NCI-H1694 treated with DMSO at 0.1 percent for 48 hours (cell line): ENCODE measurements around the gene PCDHA13.
"Not testable (repeated sequence)": the region's sequence is repeated elsewhere in the genome, so short reads cannot be mapped to it uniquely, and the experiment has no call there.

Experiments used
- DNase-seq: peaks from one replicate; lab custom pipeline; 2025; lab: John Stamatoyannopoulos, UW

PCDHA13 gene

DNA sequence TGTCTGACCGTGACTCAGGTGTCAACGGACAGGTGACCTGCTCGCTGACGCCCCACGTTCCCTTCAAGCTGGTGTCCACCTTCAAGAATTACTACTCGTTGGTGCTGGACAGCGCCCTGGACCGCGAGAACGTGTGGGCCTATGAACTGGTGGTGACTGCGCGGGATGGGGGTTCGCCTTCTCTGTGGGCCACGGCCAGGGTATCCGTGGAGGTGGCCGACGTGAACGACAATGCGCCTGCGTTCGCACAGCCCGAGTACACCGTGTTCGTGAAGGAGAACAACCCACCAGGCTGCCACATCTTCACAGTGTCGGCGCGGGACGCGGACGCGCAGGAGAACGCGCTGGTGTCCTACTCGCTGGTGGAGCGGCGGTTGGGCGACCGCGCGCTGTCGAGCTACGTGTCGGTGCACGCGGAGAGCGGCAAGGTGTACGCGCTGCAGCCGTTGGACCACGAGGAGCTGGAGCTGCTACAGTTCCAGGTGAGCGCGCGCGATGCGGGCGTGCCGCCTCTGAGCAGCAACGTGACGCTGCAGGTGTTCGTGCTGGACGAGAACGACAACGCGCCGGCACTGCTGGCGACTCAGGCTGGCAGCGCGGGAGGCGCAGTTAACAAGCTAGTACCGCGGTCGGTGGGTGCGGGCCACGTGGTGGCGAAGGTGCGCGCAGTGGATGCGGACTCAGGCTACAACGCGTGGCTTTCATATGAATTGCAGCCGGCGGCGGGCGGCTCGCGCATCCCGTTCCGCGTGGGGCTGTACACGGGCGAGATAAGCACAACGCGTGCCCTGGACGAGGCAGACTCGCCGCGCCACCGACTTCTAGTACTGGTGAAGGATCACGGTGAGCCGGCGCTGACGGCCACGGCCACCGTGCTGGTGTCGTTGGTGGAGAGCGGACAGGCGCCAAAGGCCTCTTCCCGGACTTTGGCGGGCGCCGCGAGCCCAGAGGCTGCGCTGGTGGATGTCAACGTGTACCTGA lies 11.4 kb upstream of the PCDHA13 start:
- DNase-seq, result no peak

DNA sequence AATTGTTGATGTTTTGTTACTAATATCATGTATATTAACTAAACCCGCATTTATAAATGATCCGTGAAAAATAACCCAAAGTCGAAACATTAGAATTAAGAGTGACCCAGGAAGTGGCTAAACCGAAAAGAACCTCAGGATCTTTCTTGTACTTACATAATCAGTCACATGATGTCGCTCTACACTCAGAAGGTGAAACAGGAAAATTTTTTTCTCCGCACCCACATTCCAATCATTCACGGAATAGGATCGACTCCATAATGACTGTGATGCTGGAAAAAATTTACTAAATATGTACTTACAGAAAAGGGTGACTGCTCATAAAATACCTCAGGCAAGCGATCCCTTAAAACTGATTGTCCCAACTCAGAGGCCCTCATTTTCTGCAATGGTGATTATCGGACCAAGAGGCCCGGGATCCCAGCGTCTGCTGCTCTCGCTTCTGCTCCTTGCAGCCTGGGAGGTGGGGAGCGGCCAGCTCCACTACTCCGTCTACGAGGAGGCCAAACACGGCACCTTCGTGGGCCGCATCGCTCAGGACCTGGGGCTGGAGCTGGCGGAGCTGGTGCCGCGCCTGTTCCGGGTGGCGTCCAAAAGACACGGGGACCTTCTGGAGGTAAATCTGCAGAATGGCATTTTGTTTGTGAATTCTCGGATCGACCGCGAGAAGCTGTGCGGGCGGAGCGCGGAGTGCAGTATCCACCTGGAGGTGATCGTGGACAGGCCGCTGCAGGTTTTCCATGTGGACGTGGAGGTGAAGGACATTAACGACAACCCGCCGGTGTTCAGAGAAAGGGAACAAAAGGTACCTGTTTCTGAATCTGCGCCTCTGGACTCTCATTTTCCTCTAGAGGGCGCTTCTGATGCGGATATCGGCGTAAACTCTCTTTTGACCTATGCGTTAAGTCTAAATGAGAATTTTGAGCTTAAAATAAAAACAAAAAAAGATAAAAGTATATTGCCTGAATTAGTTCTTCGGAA lies 6.5 kb upstream of the PCDHA13 start, which contains the start of gene PCDHA12:
TSS of gene PCDHA12 (plus strand) at position 224 of the 981 bp plus-strand sequence. CDS start at position 389, 165 bp downstream.
- no peak for DNase-seq

DNA sequence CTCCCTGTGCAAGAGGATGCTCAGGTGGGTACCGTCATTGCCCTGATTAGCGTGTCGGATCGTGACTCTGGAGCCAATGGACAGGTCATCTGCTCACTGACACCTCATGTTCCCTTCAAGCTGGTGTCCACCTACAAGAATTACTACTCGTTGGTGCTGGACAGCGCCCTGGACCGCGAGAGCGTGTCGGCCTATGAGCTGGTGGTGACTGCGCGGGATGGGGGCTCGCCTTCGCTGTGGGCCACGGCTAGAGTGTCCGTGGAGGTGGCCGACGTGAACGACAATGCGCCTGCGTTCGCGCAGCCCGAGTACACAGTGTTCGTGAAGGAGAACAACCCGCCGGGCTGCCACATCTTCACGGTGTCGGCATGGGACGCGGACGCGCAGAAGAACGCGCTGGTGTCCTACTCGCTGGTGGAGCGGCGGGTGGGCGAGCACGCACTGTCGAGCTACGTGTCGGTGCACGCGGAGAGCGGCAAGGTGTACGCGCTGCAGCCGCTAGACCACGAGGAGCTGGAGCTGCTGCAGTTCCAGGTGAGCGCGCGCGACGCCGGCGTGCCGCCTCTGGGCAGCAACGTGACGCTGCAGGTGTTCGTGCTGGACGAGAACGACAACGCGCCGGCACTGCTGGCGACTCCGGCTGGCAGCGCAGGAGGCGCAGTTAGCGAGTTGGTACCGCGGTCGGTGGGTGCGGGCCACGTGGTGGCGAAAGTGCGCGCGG lies 5.2 kb upstream of the PCDHA13 start:
- DNase-seq, result not testable (repeated sequence)

DNA sequence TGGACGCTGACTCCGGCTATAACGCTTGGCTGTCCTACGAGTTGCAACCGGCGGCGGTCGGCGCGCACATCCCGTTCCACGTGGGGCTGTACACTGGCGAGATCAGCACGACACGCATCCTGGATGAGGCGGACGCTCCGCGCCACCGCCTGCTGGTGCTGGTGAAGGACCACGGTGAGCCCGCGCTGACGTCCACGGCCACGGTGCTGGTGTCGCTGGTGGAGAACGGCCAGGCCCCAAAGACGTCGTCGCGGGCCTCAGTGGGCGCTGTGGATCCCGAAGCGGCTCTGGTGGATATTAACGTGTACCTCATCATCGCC lies 4.7 kb upstream of the PCDHA13 start:
- DNase-seq, result no peak

DNA sequence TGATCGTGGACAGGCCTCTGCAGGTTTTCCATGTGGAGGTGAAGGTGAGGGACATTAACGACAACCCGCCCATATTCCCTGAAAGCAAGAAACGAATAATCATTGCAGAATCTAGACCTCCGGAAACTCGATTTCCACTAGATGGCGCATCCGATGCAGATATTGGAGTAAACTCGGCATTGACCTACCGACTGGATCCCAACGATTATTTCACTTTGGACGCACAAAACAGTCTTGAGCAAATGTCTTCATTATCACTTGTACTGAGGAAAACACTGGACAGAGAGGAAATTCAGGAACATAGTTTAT lies 621 bp downstream of the PCDHA13 start:
- no peak for DNase-seq

DNA sequence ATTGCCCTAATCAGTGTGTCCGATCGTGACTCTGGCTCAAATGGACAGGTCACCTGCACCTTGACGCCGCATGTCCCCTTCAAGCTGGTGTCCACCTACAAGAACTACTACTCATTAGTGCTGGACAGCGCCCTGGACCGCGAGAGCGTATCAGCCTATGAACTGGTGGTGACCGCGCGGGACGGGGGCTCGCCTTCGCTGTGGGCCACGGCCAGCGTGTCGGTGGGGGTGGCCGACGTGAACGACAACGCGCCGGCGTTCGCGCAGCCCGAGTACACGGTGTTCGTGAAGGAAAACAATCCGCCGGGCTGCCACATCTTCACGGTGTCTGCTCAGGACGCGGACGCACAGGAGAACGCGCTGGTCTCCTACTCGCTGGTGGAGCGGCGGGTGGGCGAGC lies 1.4 kb downstream of the PCDHA13 start:
- DNase-seq, result no peak

DNA sequence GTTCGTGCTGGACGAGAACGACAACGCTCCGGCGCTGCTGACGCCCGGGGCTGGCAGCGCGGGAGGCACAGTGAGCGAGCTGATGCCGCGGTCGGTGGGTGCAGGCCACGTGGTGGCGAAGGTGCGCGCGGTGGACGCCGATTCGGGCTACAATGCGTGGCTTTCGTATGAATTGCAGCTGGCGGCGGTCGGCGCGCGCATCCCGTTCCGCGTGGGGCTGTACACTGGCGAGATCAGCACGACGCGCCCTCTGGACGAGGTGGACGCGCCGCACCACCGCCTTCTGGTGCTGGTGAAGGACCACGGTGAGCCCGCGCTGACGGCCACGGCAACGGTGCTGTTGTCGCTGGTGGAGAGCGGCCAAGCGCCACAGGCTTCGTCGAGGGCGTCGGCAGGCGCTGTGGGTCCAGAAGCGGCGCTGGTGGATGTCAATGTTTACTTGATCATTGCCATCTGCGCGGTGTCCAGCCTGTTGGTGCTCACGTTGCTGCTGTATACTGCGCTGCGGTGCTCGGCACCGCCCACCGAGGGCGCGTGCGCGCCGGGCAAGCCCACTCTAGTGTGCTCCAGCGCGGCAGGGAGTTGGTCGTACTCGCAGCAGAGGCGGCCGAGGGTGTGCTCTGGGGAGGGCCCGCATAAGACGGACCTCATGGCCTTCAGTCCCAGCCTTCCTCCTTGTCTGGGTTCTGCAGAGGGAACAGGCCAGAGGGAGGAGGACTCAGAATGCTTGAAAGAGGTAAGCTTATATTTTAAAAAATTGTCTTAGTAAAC lies 2.2 kb downstream of the PCDHA13 start:
- no peak for DNase-seq

DNA sequence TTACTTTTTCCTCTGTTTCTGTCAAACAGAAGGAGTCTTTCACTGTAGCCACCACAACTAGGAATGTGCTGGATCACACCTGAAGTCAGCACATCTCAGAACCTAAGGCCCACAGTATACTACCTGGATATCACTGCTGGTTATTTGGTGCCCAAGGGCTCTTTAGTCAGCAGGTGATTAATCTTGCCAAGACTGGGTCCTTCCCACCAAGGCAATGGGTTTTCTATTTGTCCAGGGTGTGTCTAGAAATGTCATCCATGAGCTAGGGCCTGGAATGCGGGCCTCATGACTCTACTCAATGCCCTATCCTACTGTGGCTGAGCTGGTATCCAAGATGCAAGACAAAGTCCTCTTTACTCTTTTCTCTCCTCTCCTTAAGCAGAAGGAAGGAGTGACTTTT lies 34.4 kb downstream of the PCDHA13 start:
- no peak for DNase-seq

DNA sequence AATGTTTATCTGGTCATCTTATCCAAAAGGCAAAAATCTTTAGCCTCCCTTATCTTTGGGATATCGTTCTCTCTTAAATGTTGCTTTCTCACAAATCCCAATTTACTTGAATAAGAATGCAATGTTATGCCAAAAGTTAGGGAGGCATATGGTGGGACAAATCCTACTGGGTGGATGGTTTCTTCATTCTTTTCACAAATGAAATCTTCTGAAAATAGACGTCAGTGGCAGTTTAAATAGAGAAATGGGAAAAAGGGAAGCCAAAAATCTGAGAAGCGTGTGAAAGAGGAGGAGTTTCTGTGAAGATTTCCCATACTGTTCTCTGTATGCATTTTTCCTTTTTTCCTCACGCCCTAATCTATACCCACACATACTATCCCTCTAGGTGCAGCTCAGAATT lies 41.7 kb downstream of the PCDHA13 start:
- no peak for DNase-seq

DNA sequence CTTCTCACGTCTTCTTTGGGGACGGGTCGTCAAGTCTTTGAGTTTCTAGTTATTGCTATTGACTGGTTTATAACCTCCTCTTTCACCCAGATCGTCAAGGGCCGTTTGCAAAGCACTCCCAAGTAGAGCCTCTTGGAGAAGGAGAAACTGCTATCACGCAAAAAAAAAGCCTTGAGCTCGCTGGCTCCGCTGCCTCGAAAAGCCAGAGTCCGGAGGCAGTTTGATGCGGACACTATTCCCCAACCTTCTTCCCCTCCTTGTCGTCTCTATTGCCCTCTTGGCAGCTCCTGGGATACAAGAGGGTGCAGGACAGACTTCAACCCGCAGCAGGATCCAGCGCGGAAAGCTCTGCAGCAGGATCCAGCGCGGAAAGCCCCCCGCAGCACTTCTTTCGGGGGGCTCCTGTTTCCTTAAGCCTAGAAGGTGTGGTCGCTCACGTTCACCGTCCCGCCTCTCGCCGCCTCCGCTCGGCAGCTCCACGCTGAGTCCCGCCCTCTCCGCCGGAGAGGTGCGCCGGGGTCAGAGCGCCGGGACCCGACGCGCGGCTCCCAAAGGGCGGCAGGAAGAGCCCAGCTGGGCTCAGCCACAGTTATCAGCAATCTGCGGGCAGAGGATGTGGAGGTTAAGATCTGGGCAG lies 44.0 kb downstream of the PCDHA13 start, which contains the start of gene PCDHAC1:
TSS of gene PCDHAC1 (plus strand) at position 494 of the 637 bp plus-strand sequence. CDS start 594 bp downstream, outside the sequence.
- DNase-seq, result no peak

DNA sequence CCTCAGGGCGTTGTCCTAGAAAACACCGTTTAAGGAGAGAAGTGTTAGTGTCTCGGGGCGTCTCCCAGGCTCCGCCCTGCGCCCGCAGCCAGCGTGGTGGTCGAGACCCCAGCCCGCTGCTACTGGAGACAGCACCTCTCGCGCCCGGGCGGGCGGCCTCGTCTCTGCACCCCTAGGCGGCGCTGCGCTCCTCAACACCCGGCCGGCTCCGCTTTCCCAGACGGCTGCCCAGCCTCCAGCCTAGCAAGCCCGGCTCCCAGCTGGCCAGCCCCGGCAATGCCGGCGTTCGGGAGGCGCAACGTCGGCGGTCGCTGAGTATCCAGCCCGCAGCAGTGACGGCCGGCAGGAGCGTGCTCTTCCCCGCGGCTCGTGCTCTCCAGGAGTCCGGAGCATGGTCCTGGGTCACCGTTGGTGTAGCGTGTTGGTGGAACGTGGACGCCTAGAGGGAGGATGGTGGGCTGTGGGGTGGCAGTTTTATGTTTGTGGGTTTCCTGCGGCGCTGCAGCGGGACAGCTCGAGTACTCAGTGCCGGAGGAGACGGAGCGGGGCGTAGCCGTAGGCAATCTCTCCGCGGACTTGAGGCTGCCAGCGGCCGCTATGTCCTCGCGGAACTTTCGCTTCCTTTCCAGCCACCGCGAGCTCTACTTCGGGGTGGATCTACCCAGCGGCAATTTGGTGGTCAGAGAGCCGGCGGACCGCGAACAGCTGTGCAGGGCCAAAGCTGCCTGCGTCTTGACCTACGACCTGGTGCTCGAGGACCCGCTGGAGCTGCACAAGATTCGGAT lies 44.7 kb downstream of the PCDHA13 start:
- DNase-seq, result peak; percentile 75

DNA sequence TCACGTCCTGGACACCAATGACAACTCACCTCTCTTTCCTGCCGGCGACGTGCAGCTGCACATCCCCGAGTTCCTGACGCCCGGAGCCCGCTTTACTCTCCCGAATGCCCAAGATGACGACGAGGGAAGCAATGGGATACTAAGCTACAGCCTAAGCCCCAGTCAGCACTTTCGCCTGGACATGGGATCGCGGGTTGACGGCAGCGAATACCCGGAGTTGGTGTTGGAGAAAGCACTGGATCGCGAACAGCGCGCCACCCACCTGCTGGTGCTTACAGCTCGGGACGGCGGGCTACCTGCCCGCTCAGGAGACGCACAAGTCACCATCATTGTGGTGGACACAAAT lies 45.3 kb downstream of the PCDHA13 start:
- DNase-seq, result no peak
